ENCODE results near the gene FCHSD1.

GRCh38 chr5:141630570-141631140 is 20.6 kb downstream of the FCHSD1 start:
- TF ChIP-seq CTCF (IDR thresholded peaks at IDR 0.05) (no peak), POLR2AphosphoS5 (IDR thresholded peaks at IDR 0.05) (no peak), POLR2A (IDR thresholded peaks at IDR 0.05) (no peak), EP300 (IDR thresholded peaks at IDR 0.05) (no peak)
